ENCODE measurements around the gene MATN1.

Gene MATN1

DNA sequence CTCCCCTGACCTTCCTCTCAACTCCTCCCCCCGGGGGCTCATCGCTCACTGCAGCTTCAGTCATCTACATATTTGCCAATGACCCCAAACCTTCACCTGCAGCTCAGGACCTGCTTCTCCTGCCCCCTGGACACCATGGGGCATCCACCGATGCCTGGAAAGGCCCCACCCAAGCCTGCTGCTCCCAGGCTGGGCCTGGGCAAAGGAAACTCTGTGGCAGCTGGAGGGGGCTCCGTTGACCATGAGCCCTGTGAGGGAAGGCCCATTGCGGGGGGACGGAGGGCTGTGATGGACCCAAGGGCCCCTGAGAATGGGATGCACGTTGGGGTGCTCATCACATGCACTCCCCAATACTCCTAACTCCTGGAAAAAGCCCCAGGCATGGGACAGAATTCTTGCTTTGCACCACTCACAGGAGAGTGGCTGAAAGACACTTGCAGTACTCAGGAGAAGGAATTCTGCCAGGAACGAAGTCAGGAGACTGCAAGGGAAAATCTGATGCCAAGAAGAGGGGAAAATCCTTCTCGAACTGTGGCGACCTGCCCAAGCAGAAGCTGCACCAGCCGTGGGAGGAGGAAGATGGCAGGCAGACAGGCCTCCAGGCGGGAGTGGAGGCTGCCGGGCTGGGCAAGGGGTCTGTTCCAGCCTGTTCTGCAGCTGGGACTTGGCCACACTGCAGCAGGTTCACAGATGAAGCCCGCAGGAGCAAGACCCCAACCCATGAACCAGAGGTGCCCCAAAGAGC, 18.4 kb downstream of the MATN1 start:
- no peaks in the 10 kb centered on the region for H3K36me3 Mint-ChIP-seq
- DNase-seq, result no peak
- CTCF ChIA-PET, result no interaction called here
- peaks cover 10% of the 10 kb centered on the region for H3K27me3 Mint-ChIP-seq
- no peak overlapping the region for H3K27ac Mint-ChIP-seq
- no peaks in the 10 kb centered on the region for H3K4me1 Mint-ChIP-seq
- H3K4me3 Mint-ChIP-seq, result no peak overlapping the region
- H3K9me3 Mint-ChIP-seq, result no peaks in the 10 kb centered on the region

- H3K27ac Mint-ChIP-seq, result no peak overlapping the region
- H3K27me3 Mint-ChIP-seq, result peaks cover 10% of the 10 kb centered on the region
- H3K36me3 Mint-ChIP-seq, result no peaks in the 10 kb centered on the region
- H3K4me3 Mint-ChIP-seq, result no peak overlapping the region
- no peak for DNase-seq
- CTCF ChIA-PET, result no interaction called here
- no peaks in the 10 kb centered on the region for H3K4me1 Mint-ChIP-seq
- H3K9me3 Mint-ChIP-seq, result no peaks in the 10 kb centered on the region
These were observed 19.1 kb downstream of the MATN1 start for GRCh38 chr1:30704271-30704670.

DNA sequence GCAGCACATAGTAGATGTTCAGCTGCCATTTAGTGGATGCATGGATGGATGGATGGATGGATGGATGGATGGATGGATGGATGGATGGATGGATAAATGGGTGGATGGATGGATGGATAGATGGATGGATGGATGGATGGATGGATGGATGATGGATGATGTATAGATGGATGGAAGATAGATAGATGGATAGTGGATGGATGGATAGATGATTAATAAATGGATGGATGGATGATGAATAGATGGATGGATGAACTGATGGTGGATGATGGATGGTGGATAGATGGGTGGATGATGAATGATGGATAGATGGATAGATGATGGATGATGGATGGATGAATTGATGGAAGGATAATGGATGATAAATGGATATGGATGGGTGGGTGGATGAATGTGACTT, 20.6 kb downstream of the MATN1 start:
- Mint-ChIP-seq H3K27ac (no peak overlapping the region), H3K4me3 (no peak overlapping the region), H3K9me3 (no peaks in the 10 kb centered on the region), H3K4me1 (no peaks in the 10 kb centered on the region), H3K36me3 (no peaks in the 10 kb centered on the region), H3K27me3 (peaks cover 7% of the 10 kb centered on the region)
- CTCF ChIA-PET, result no interaction called here
- no peak for DNase-seq

- CTCF ChIA-PET, result no interaction called here
- H3K27ac Mint-ChIP-seq, result no peak overlapping the region
- H3K4me3 Mint-ChIP-seq, result no peak overlapping the region
- no peaks in the 10 kb centered on the region for H3K9me3 Mint-ChIP-seq
- no peaks in the 10 kb centered on the region for H3K36me3 Mint-ChIP-seq
- no peak for DNase-seq
- H3K27me3 Mint-ChIP-seq, result peaks cover 4% of the 10 kb centered on the region
- no peaks in the 10 kb centered on the region for H3K4me1 Mint-ChIP-seq
These were observed 22.1 kb downstream of the MATN1 start for GRCh38 chr1:30701258-30701633.

- H3K9me3 Mint-ChIP-seq, result no peaks in the 10 kb centered on the region
These were observed 22.7 kb downstream of the MATN1 start for GRCh38 chr1:30700528-30701257.

GRCh38 chr1:30699762-30700161, 23.6 kb downstream of the MATN1 start:
- Mint-ChIP-seq H3K27ac (no peak overlapping the region), H3K27me3 (peaks cover 9% of the 10 kb centered on the region), H3K4me1 (no peaks in the 10 kb centered on the region), H3K4me3 (no peak overlapping the region), H3K36me3 (no peaks in the 10 kb centered on the region), H3K9me3 (no peaks in the 10 kb centered on the region)
- CTCF ChIA-PET, result no interaction called here
- no peak for DNase-seq

More at GRCh38 chr1:30700528-30701257, 22.7 kb downstream of the MATN1 start:
- no peaks in the 10 kb centered on the region for H3K4me1 Mint-ChIP-seq
- H3K36me3 Mint-ChIP-seq, result no peaks in the 10 kb centered on the region
- peaks cover 7% of the 10 kb centered on the region for H3K27me3 Mint-ChIP-seq
- no peak overlapping the region for H3K4me3 Mint-ChIP-seq
- CTCF ChIA-PET, result no interaction called here
- DNase-seq, result no peak
- no peak overlapping the region for H3K27ac Mint-ChIP-seq

DNA sequence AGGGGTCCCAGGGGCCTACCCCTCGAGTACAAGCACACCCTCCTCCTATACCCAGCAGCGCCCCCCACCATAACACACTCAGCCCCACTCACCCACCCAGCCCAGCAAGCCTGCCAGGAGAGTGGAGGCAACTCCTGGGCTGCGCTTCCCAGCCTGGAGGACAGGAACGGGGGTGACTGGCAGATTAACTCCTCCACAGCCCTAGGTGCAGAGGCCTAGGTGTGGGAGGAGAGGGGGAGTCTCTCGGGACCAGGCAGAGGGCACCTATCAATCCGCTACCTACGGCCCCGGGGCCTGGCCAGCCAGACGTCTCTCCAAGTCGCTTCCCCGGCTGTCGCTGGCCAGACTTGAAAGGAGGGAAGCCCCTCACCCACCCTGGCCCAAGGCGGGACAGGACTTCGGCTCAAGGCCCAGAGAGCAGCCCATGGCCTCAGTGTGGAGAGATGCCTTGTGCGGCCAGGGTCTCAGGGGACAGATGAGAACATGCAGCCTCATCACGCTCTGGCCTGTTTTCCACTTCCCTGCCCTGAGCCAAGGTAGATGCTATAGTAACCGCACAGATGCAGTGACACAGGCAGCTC, 24.9 kb downstream of the MATN1 start:
- peak; percentile 13 for DNase-seq
- H3K4me1 Mint-ChIP-seq, result no peaks in the 10 kb centered on the region
- CTCF ChIA-PET, result no interaction called here

GRCh38 chr1:30697571-30698376, 25.6 kb downstream of the MATN1 start:
- Mint-ChIP-seq H3K27me3 (peaks cover 10% of the 10 kb centered on the region), H3K4me1 (peaks cover 2% of the 10 kb centered on the region), H3K4me3 (no peak overlapping the region), H3K27ac (no peak overlapping the region), H3K9me3 (no peaks in the 10 kb centered on the region), H3K36me3 (no peaks in the 10 kb centered on the region)
- peak; percentile 17 for DNase-seq
- CTCF ChIA-PET, result no interaction called here

More for the DNA sequence above, 24.9 kb downstream of the MATN1 start:
- Mint-ChIP-seq H3K4me3 (no peak overlapping the region), H3K9me3 (no peaks in the 10 kb centered on the region), H3K27me3 (peaks cover 9% of the 10 kb centered on the region), H3K36me3 (no peaks in the 10 kb centered on the region), H3K27ac (no peak overlapping the region)

DNA sequence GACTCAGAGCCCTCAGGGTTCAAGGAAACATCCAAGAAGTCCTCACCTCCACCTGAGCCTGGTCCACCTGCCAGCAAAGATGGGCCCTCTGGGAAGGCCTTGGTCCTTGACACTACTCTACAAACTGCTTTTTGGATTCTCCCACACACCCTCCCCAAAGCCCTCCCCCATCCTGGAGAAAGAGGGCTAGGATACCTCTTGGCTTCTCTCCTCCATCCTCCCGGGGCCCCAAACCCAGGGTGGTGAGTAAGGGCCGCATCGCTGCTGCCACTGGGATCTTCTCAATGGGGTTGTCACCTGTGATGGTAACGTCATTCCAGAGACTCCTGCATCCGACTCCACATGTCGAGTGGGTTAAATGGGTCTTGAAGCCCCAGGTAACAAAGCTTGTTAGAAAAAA, 26.6 kb downstream of the MATN1 start:
- CTCF ChIA-PET, result no interaction called here
- Mint-ChIP-seq H3K4me3 (no peak overlapping the region), H3K27ac (no peak overlapping the region), H3K9me3 (no peaks in the 10 kb centered on the region), H3K36me3 (no peaks in the 10 kb centered on the region), H3K4me1 (peaks cover 5% of the 10 kb centered on the region), H3K27me3 (peaks cover 13% of the 10 kb centered on the region)
- peak; percentile 5 for DNase-seq

DNA sequence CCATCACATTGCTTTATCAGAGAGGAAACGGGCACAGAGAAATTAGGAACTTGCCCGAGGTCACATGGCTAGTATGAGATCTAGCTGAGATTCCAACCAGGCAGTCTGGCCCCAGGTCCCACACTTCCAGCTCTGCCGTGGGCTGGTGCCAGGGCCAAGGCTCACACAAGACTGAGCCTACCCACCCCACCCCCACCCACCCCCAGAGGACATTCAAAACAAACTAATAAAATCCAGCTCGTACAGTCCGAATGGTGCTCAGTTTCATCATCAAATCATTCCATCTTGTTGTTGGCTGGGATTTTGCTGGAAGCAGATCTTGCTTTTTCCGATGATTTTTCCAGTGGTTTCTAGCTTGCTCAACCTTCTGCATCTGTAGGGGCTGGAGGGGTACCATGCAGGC, 27.9 kb downstream of the MATN1 start:
- peaks cover 5% of the 10 kb centered on the region for H3K4me1 Mint-ChIP-seq
- DNase-seq, result no peak
- no peak overlapping the region for H3K4me3 Mint-ChIP-seq
- H3K9me3 Mint-ChIP-seq, result no peaks in the 10 kb centered on the region
- CTCF ChIA-PET, result no interaction called here
- H3K27ac Mint-ChIP-seq, result no peak overlapping the region
- no peaks in the 10 kb centered on the region for H3K36me3 Mint-ChIP-seq
- peaks cover 13% of the 10 kb centered on the region for H3K27me3 Mint-ChIP-seq

- Mint-ChIP-seq H3K27ac (no peak overlapping the region), H3K4me1 (peaks cover 5% of the 10 kb centered on the region), H3K4me3 (no peak overlapping the region), H3K27me3 (peaks cover 13% of the 10 kb centered on the region), H3K9me3 (no peaks in the 10 kb centered on the region), H3K36me3 (no peaks in the 10 kb centered on the region)
- peak; percentile 4 for DNase-seq
- CTCF ChIA-PET, result no interaction called here
These were observed 28.9 kb downstream of the MATN1 start for GRCh38 chr1:30694280-30695175.

- Mint-ChIP-seq H3K27me3 (peaks cover 13% of the 10 kb centered on the region), H3K4me1 (peaks cover 5% of the 10 kb centered on the region), H3K9me3 (no peaks in the 10 kb centered on the region), H3K36me3 (no peaks in the 10 kb centered on the region), H3K4me3 (no peak overlapping the region), H3K27ac (no peak overlapping the region)
- CTCF ChIA-PET, result no interaction called here
- peak; percentile 6 for DNase-seq
These were observed 29.6 kb downstream of the MATN1 start for GRCh38 chr1:30693822-30694221.

DNA sequence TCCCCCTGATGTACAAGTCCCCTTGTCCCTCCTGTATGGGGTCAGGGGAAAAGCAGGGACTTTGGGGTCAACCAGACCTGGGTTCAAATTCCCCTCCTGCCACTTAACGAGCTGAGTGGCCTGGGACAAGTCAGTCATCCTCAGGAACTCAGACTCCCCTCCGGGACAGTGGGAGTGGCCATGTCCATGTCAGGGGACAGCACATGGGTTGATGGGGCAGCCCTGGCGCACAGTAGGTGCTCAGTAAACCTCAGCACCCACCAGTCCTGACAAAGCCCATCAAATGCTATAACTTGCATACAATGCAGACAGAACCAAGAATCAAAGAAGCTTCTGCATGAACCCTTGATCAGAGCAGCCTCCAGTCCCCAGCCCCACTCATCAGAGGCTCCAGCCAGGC, 30.0 kb downstream of the MATN1 start:
- DNase-seq, result peak; percentile 16
- H3K27ac Mint-ChIP-seq, result no peak overlapping the region
- peaks cover 18% of the 10 kb centered on the region for H3K27me3 Mint-ChIP-seq
- H3K4me1 Mint-ChIP-seq, result peaks cover 5% of the 10 kb centered on the region
- CTCF ChIA-PET, result no interaction called here
- H3K4me3 Mint-ChIP-seq, result no peak overlapping the region
- H3K36me3 Mint-ChIP-seq, result no peaks in the 10 kb centered on the region
- no peaks in the 10 kb centered on the region for H3K9me3 Mint-ChIP-seq

- peak; percentile 3 for DNase-seq
- CTCF ChIA-PET, result no interaction called here
- no peaks in the 10 kb centered on the region for H3K9me3 Mint-ChIP-seq
- no peak overlapping the region for H3K4me3 Mint-ChIP-seq
- H3K36me3 Mint-ChIP-seq, result no peaks in the 10 kb centered on the region
- peaks cover 5% of the 10 kb centered on the region for H3K4me1 Mint-ChIP-seq
- no peak overlapping the region for H3K27ac Mint-ChIP-seq
- peaks cover 22% of the 10 kb centered on the region for H3K27me3 Mint-ChIP-seq
These were observed 30.5 kb downstream of the MATN1 start for GRCh38 chr1:30692948-30693301.
